ENCODE data around the gene PRXL2B. TPM values are rescaled to one million over a fixed set of nuclear protein-coding genes. Genes with fewer than 3 reads are reported as not detected.

The PRXL2B gene
- total RNA-seq, 1 donor from 2014 or later: 26.3 TPM

DNA sequence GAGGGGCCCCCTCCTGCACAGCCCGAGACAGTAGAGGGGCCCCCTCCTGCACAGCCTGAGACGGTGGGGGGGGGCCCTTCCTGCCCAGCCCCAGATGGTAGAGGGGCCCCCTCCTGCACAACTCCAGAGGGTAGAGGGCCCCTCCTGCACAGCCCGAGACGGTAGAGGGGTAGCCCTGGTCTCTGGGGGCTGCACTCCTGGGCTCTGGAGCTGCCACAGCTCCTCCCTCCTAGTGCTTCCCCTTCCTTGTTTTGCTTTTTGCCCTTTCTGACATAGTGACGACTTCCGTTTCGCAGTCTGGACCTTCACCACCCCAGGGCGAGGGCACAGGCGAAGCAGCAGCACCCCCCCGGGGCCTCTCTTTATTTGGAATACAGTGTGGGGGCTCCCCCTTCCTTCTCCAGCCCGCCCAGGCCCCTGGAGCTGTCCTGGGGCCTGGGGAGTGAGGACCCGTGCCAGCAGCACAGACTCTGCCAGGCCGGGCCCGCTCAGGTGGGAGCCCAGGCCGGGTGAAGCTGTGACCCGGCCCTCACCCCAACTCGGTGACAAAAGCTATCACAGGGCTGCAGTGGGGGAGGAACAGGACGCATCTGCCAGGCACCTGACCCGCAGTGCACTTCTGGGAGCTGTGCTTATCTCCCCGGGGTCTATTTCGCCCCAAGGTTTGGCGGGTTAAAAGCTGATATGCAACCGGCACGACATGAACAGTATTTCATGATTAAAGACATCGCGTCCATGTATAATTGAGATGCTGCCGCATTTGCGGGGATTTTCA is 1.1 kb upstream of the PRXL2B start:
- ATAC-seq: peak; percentile 40 to 54
- Histone ChIP-seq H3K4me3 (peak overlapping the region; percentile 92), H3K36me3 (peaks cover 3% of the 10 kb centered on the region), H3K4me1 (peaks cover 37% of the 10 kb centered on the region), H3K27ac (peak overlapping the region; percentile 98), H3K9me3 (no peaks in the 10 kb centered on the region), H3K27me3 (ENCODE audit: low read depth) (no peaks in the 10 kb centered on the region)
- DNase-seq: peak; percentile 84
- TF ChIP-seq, protein P1, sequence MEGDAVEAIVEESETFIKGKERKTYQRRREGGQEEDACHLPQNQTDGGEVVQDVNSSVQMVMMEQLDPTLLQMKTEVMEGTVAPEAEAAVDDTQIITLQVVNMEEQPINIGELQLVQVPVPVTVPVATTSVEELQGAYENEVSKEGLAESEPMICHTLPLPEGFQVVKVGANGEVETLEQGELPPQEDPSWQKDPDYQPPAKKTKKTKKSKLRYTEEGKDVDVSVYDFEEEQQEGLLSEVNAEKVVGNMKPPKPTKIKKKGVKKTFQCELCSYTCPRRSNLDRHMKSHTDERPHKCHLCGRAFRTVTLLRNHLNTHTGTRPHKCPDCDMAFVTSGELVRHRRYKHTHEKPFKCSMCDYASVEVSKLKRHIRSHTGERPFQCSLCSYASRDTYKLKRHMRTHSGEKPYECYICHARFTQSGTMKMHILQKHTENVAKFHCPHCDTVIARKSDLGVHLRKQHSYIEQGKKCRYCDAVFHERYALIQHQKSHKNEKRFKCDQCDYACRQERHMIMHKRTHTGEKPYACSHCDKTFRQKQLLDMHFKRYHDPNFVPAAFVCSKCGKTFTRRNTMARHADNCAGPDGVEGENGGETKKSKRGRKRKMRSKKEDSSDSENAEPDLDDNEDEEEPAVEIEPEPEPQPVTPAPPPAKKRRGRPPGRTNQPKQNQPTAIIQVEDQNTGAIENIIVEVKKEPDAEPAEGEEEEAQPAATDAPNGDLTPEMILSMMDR (IDR thresholded peaks at IDR 0.05): no peak
- intact Hi-C loops (cut with DNase I): no loop called here

DNA sequence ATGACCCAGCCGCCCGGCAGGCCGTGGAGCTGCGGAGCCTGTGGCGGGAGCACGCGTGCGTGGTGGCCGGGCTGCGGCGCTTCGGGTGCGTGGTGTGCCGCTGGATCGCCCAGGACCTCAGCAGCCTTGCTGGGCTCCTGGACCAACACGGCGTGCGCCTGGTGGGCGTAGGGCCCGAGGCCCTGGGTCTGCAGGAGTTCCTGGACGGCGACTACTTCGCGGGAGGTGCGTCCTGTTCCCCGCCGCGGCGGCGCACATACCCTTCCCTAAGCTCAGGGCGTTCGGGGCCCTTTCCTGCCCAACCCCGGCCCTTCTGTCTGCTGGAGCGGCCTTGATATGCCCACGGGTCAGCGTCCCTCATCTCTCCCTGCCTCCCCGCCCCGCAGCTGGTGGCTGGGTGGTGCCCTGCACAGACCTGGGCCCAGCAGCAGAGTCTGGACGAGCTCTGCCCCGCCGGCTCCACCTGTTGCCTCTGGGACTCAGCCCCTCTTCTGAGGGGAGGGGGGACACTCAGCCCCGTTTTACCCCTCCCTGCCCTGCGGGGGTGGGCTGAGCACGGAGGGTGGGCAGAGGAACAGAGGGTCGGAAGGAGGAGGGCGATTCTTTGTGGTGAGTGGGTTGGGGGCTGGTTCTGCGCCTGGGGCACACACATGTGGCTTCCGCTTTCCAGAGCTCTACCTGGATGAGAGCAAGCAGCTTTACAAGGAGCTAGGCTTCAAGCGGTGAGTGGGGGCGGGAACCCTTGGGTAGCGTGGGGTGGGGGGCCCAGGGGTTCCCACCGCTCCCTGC is 688 bp downstream of the PRXL2B start:
- ATAC-seq (peak in 1 of 2 donors; percentile 1), DNase-seq (no peak)
- Histone ChIP-seq H3K4me1 (peaks cover 37% of the 10 kb centered on the region), H3K9me3 (no peaks in the 10 kb centered on the region), H3K36me3 (peaks cover 3% of the 10 kb centered on the region), H3K27ac (peak overlapping the region; percentile 98), H3K27me3 (ENCODE audit: low read depth) (no peaks in the 10 kb centered on the region), H3K4me3 (peak overlapping the region; percentile 92)
- intact Hi-C loops (cut with DNase I): no loop called here
- TF ChIP-seq, protein P1 (IDR thresholded peaks at IDR 0.05): no peak

- peak; percentile 48 for DNase-seq
- ATAC-seq: no peak
- TF ChIP-seq, protein P1 (IDR thresholded peaks at IDR 0.05): no peak
- H3K27me3 ChIP-seq (ENCODE audit: low read depth): no peaks in the 10 kb centered on the region
- H3K27ac ChIP-seq: no peak overlapping the region
- peaks cover 42% of the 10 kb centered on the region for H3K4me1 ChIP-seq
- intact Hi-C loops (cut with DNase I): no loop called here
- H3K4me3 ChIP-seq: peak overlapping the region; percentile 92
- peaks cover 3% of the 10 kb centered on the region for H3K36me3 ChIP-seq
- no peaks in the 10 kb centered on the region for H3K9me3 ChIP-seq
Observed at GRCh38 chr1:2587860-2588571, 1.4 kb downstream of the PRXL2B start.

DNA sequence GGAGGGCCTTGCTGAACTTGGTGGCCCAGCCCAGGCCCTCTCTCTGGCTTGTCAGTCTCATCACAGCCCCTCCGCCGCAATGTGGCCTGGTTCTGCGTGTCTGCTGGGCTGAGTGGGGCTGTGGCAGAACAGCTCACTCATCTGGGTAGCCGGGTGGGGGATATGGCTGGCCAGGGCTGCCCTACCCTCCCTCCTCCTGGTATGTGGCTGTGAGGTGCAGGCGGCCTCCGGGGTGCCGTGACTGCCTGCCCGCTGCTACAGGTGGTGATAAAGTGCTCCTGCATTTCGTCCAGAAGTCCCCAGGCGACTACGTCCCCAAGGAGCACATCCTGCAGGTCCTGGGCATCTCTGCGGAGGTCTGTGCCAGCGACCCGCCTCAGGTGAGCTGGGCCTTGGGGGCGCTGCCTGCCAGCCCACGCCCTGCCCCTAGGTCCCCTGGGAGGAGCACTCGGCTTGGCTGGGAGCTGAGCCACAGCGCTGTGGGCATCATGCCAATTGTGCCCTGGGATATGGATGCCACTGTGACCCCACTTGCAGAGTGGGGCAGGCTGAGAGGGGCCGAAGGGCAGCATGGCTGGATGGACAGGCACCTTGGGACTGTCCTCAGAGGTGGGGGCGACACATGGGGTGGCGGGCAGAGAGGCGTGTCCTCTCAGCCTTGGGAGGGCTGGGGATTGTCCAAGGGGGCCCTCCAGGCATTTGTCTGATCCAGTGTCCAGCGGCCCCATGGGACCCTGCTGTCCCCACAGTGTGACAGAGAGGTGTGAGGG is 2.3 kb downstream of the PRXL2B start:
- Histone ChIP-seq H3K9me3 (no peaks in the 10 kb centered on the region), H3K27me3 (ENCODE audit: low read depth) (no peaks in the 10 kb centered on the region), H3K36me3 (peaks cover 3% of the 10 kb centered on the region), H3K4me1 (peaks cover 42% of the 10 kb centered on the region), H3K27ac (no peak overlapping the region), H3K4me3 (no peak overlapping the region)
- ATAC-seq: no peak
- DNase-seq: peak; percentile 47
- intact Hi-C loops (cut with DNase I): no loop called here
- TF ChIP-seq, protein P1 (IDR thresholded peaks at IDR 0.05): no peak

Data from lower lobe of right lung (tissue), 2 donors.